Measurements from ENCODE around the gene GPR84.

The GPR84 gene

GRCh38 chr12:54364413-54364812 is at the start of gene GPR84:
GPR84 (minus strand) TSS chr12:54364486; CDS start chr12:54363851, 635 bp downstream.
- no peak within 1 kb of the TSS for H3K4me3 ChIP-seq (ENCODE audit: control insufficient read depth, low read depth, low read length)
- no peak for DNase-seq (ENCODE audit: low read depth)
- TF ChIP-seq, protein P1, sequence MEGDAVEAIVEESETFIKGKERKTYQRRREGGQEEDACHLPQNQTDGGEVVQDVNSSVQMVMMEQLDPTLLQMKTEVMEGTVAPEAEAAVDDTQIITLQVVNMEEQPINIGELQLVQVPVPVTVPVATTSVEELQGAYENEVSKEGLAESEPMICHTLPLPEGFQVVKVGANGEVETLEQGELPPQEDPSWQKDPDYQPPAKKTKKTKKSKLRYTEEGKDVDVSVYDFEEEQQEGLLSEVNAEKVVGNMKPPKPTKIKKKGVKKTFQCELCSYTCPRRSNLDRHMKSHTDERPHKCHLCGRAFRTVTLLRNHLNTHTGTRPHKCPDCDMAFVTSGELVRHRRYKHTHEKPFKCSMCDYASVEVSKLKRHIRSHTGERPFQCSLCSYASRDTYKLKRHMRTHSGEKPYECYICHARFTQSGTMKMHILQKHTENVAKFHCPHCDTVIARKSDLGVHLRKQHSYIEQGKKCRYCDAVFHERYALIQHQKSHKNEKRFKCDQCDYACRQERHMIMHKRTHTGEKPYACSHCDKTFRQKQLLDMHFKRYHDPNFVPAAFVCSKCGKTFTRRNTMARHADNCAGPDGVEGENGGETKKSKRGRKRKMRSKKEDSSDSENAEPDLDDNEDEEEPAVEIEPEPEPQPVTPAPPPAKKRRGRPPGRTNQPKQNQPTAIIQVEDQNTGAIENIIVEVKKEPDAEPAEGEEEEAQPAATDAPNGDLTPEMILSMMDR (IDR thresholded peaks at IDR 0.05; ENCODE audit: control insufficient read depth, insufficient read depth, low read depth, low read length, missing control alignments): no peak

- DNase-seq (ENCODE audit: low read depth): no peak
- TF ChIP-seq, protein P1 (IDR thresholded peaks at IDR 0.05; ENCODE audit: control insufficient read depth, insufficient read depth, low read depth, low read length, missing control alignments): no peak
- no peak overlapping the region for H3K4me3 ChIP-seq (ENCODE audit: control insufficient read depth, low read depth, low read length)
Observed at GRCh38 chr12:54413284-54414190, 49.3 kb upstream of the GPR84 start.

GRCh38 chr12:54412786-54413185 is 48.5 kb upstream of the GPR84 start:
- H3K4me3 ChIP-seq (ENCODE audit: control insufficient read depth, low read depth, low read length): no peak overlapping the region
- no peak for DNase-seq (ENCODE audit: low read depth)
- TF ChIP-seq, protein P1 (IDR thresholded peaks at IDR 0.05; ENCODE audit: control insufficient read depth, insufficient read depth, low read depth, low read length, missing control alignments): no peak

DNA sequence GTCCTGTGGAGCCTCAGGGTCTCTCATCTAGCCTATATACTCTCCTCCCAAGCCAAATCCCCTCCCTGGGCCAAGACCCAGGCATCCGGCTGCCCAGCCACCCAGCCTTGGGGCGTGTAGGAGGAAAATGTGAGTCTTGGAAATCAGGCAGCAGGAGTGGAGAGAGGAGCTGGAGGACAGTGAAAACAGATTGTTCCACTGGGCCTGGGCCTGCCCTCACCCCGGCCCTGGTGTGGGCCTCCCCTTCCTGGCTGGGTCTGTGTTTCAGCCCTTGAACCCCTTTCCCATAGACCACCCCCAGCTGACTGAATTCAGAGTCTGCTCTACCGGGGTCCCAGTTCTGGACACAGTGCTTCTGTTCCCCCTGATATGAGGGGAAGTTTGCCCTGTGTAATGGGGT is 48.1 kb upstream of the GPR84 start:
- H3K4me3 ChIP-seq (ENCODE audit: control insufficient read depth, low read depth, low read length): no peak overlapping the region
- DNase-seq (ENCODE audit: low read depth): no peak
- TF ChIP-seq, protein P1 (IDR thresholded peaks at IDR 0.05; ENCODE audit: control insufficient read depth, insufficient read depth, low read depth, low read length, missing control alignments): no peak

DNA sequence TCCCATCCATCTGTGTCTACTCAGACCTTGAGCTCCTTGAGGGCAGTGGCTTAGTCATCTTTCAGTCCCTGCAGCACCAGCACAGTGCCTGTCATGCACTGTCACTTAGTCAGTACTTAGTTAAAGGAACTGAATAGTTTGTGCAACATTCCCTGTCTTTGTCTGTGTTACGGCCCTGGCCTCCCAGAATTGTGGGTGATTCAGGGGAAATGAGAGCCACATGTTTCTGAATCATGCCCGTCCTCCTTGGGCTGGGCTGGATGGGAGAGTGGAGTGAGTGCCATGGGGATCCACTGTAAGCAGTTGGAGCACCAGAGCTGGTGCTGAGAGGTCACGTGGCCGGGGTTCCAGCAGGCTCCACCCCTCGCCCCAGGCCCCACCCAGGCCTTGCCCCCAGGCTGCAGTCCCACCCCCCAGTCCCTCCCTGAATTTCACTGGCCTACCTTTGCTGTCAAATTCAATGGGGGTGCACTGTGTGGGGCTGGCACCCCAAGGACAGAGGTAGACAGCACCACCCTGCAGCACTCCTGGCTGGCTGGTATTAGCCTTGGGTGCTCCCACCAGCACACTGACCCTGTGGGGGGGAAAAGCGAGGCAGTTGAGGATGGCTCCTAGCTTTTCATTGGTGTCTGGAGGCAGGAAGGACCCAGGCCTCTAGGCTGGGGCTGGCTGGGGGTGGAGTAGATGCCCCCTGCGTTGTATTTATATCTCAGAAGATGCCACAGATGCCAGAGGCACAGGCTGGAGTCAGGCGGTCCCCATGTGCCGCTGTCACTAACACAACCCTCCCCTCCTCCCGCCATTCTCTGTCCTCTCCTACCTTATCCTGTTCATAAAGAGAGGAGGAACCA is 47.3 kb upstream of the GPR84 start:
- TF ChIP-seq, protein P1 (IDR thresholded peaks at IDR 0.05; ENCODE audit: control insufficient read depth, insufficient read depth, low read depth, low read length, missing control alignments): no peak
- peak; percentile 94 for DNase-seq (ENCODE audit: low read depth)
- no peak overlapping the region for H3K4me3 ChIP-seq (ENCODE audit: control insufficient read depth, low read depth, low read length)

- H3K4me3 ChIP-seq (ENCODE audit: control insufficient read depth, low read depth, low read length): no peak overlapping the region
- TF ChIP-seq, protein P1 (IDR thresholded peaks at IDR 0.05; ENCODE audit: control insufficient read depth, insufficient read depth, low read depth, low read length, missing control alignments): no peak
- DNase-seq (ENCODE audit: low read depth): no peak
Observed at GRCh38 chr12:54409267-54409666, 45.0 kb upstream of the GPR84 start.
